HG02884 (cell line): ENCODE data around the gene MIPOL1.
"Not testable (repeated sequence)": the region's sequence is repeated elsewhere in the genome, so short reads cannot be mapped to it uniquely, and the experiment has no call there.

Source experiments
- ATAC-seq: cut with Tn5 transposase; IDR thresholded peaks from one replicate; pipeline ENCODE4 v1.9.1; 2021; ENCODE audit warnings: mild to moderate bottlenecking, moderate library complexity; ENCODE audit not compliant: unreplicated experiment

MIPOL1 gene

GRCh38 chr14:37197421-37198272, at the start of gene MIPOL1:
Gene MIPOL1 (plus strand): TSS chr14:37197937. CDS start chr14:37247889, 49,952 bp downstream.
- ATAC-seq: no peak

- ATAC-seq: no peak
Observed at GRCh38 chr14:37150414-37150813, 47.3 kb upstream of the MIPOL1 start.

- no peak for ATAC-seq
Observed at GRCh38 chr14:37153005-37153404, 44.7 kb upstream of the MIPOL1 start.

GRCh38 chr14:37153483-37153882, 44.3 kb upstream of the MIPOL1 start:
- ATAC-seq: no peak

- ATAC-seq: no peak
Observed at GRCh38 chr14:37157987-37158386, 39.8 kb upstream of the MIPOL1 start.

- not testable (repeated sequence) for ATAC-seq
Observed at GRCh38 chr14:37162307-37162706, 35.4 kb upstream of the MIPOL1 start.

GRCh38 chr14:37165794-37166193, 31.9 kb upstream of the MIPOL1 start:
- no peak for ATAC-seq

- no peak for ATAC-seq
Observed at GRCh38 chr14:37167151-37168047, 30.3 kb upstream of the MIPOL1 start.

- ATAC-seq: no peak
Observed at GRCh38 chr14:37168721-37169120, 29.0 kb upstream of the MIPOL1 start.

GRCh38 chr14:37170237-37170636, 27.5 kb upstream of the MIPOL1 start:
- ATAC-seq: no peak

- ATAC-seq: no peak
Observed at GRCh38 chr14:37170993-37171392, 26.7 kb upstream of the MIPOL1 start.

- no peak for ATAC-seq
Observed at GRCh38 chr14:37171678-37172023, 26.1 kb upstream of the MIPOL1 start.

GRCh38 chr14:37172024-37172869, 25.5 kb upstream of the MIPOL1 start, which contains the start of gene SLC25A21:
Gene SLC25A21 (minus strand): TSS chr14:37172606.
- ATAC-seq: no peak

- no peak for ATAC-seq
Observed at GRCh38 chr14:37172936-37173614, 24.7 kb upstream of the MIPOL1 start.

GRCh38 chr14:37179896-37180502, 17.7 kb upstream of the MIPOL1 start:
- ATAC-seq: no peak

- not testable (repeated sequence) for ATAC-seq
Observed at GRCh38 chr14:37180886-37181285, 16.9 kb upstream of the MIPOL1 start.

GRCh38 chr14:37181441-37181840, 16.3 kb upstream of the MIPOL1 start:
- no peak for ATAC-seq

GRCh38 chr14:37184520-37184919, 13.2 kb upstream of the MIPOL1 start:
- not testable (repeated sequence) for ATAC-seq

GRCh38 chr14:37185670-37186069, 12.1 kb upstream of the MIPOL1 start:
- ATAC-seq: no peak

- ATAC-seq: no peak
Observed at GRCh38 chr14:37186865-37187264, 10.9 kb upstream of the MIPOL1 start.
